ENCODE results near the gene SLC25A46. TPM values are rescaled to one million over a fixed set of nuclear protein-coding genes. Genes with fewer than 3 reads are reported as not detected.

SLC25A46 gene
- total and polyA plus RNA-seq, 2 experiments from 2014 or later: 27.2 to 40.4 TPM

DNA sequence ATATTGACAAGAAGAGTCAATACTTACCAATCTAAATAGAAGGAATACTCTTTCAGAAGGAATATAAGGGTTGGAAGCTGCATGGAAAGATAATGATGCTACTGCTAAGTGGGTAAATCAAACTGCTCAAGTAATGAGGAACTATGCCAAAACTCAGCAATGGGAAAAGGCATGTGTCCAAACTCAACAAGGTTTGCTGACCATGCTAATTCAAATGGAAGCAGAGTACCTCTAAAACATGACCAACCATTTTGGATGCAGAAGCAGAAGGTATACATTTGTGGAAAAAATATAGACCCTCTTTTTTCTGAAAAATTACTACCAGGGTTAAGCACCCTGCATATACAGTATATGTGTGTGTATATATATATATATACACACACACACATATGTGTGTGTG, 33.5 kb upstream of the SLC25A46 start:
- H3K27ac ChIP-seq: no peak overlapping the region
- no peak overlapping the region for H3K4me3 ChIP-seq
- DNase-seq (ENCODE audit: low read depth in 1 of 2, low spot score in 1 of 2): no peak
- H3K4me1 ChIP-seq (ENCODE audit: low read depth): no peaks in the 10 kb centered on the region
- no peaks in the 10 kb centered on the region for H3K9me3 ChIP-seq (ENCODE audit: low read depth)
- peaks cover 8% of the 10 kb centered on the region for H3K27me3 ChIP-seq
- TF ChIP-seq, protein P1, sequence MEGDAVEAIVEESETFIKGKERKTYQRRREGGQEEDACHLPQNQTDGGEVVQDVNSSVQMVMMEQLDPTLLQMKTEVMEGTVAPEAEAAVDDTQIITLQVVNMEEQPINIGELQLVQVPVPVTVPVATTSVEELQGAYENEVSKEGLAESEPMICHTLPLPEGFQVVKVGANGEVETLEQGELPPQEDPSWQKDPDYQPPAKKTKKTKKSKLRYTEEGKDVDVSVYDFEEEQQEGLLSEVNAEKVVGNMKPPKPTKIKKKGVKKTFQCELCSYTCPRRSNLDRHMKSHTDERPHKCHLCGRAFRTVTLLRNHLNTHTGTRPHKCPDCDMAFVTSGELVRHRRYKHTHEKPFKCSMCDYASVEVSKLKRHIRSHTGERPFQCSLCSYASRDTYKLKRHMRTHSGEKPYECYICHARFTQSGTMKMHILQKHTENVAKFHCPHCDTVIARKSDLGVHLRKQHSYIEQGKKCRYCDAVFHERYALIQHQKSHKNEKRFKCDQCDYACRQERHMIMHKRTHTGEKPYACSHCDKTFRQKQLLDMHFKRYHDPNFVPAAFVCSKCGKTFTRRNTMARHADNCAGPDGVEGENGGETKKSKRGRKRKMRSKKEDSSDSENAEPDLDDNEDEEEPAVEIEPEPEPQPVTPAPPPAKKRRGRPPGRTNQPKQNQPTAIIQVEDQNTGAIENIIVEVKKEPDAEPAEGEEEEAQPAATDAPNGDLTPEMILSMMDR (IDR thresholded peaks at IDR 0.05; ENCODE audit: low read depth, low read length): no peak
- no peaks in the 10 kb centered on the region for H3K36me3 ChIP-seq

DNA sequence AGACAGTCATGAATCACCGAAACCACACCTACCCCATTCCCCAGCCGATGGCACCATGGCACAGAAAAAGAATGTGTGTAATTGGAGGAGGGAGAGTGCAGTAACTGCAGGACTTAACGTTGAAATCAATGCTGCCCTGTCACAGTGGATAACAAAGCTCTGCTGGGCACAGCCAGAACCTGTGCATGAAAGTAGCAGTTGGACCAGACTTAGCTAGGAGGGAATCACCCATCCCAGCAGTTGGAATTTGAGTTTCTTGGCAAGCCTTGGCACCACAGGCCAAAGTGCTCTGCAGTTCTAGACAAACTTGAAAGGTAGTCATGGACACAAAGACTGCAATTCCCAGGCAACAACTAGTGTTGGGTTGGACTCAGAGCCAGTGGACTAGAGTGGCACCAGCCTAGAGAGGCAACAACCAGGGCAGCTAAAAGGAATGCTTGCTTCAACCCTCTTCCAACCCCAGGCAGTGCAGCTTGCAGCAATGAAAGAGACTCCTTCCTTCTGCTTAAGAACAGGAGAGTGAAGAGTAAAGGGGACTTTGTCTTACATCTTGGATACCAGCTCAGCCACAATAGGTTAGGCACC, 31.5 kb upstream of the SLC25A46 start:
- Histone ChIP-seq H3K9me3 (ENCODE audit: low read depth) (no peaks in the 10 kb centered on the region), H3K27ac (no peak overlapping the region), H3K36me3 (no peaks in the 10 kb centered on the region), H3K4me1 (ENCODE audit: low read depth) (no peaks in the 10 kb centered on the region), H3K27me3 (peaks cover 8% of the 10 kb centered on the region), H3K4me3 (no peak overlapping the region)
- TF ChIP-seq, protein P1 (IDR thresholded peaks at IDR 0.05; ENCODE audit: low read depth, low read length): no peak
- no peak for DNase-seq (ENCODE audit: low read depth in 1 of 2, low spot score in 1 of 2)

DNA sequence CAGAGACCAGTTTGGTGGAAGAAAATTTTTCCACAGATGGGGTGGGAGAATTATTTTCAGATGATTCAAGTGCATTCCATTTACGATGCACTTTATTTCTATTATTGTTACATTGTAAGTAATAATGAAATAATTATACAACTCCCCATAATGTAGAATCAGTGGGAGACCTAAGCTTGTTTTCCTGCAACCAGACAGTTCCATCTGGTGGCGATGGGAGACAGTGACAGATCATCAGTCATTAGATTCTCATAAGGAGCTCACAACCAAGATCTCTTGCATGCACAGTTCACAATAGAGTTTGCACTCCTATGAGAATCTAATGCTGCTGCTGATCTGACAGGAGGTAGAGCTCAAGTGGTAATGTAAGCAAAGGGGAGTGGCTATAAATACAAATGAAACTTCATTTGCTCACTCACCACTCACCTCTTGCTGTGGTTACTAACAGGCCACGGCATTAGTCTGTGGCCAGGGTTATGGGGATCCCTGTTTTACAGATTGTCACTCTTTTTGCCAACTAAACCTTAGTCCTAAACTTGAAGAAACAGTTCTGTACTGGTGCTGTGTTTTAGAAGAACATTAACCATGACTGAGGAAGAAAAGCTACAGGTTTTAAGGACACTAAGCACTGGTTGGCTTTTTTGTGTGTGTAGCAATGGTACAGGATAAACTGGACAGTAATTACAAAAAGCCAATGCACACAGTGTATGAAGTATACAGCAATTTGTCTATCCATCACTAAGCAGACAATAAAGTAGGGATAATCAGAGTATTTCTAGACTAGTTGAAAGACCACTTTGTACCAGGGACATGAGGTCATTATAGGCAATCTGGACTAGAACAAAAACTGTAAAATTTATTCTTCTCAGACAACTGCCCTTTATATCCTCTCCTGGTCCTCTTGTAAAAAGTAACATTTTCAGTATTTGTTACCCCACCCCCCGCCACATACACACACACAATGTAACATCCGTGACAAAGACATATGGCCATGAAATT, 22.3 kb upstream of the SLC25A46 start:
- no peak overlapping the region for H3K4me3 ChIP-seq
- peaks cover 7% of the 10 kb centered on the region for H3K4me1 ChIP-seq (ENCODE audit: low read depth)
- no peaks in the 10 kb centered on the region for H3K9me3 ChIP-seq (ENCODE audit: low read depth)
- no peak for DNase-seq (ENCODE audit: low read depth in 1 of 2, low spot score in 1 of 2)
- no peak overlapping the region for H3K27ac ChIP-seq
- TF ChIP-seq, protein P1 (IDR thresholded peaks at IDR 0.05; ENCODE audit: low read depth, low read length): no peak
- H3K36me3 ChIP-seq: no peaks in the 10 kb centered on the region
- H3K27me3 ChIP-seq: no peaks in the 10 kb centered on the region

DNA sequence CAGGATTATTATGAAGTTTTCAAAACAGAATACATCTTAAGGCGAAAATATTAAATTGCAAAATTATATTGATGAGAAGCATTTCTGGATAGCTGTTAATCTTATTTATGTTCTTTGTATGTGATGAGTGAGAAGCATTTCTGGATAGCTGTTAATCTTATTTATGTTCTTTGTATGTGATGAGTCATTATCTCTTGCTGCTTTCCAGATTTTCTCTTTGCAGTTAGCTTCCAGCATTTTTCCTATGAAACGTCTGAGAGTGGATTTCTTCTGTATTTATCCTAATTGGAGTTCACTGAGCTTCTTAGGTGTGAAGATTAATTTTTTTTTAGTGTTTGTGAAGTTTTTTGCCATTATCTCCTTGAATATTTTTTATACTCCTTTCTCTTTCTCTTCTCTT, 20.5 kb upstream of the SLC25A46 start:
- TF ChIP-seq, protein P1 (IDR thresholded peaks at IDR 0.05; ENCODE audit: low read depth, low read length): no peak
- Histone ChIP-seq H3K36me3 (no peaks in the 10 kb centered on the region), H3K4me1 (ENCODE audit: low read depth) (peaks cover 7% of the 10 kb centered on the region), H3K27me3 (no peaks in the 10 kb centered on the region), H3K4me3 (no peak overlapping the region), H3K9me3 (ENCODE audit: low read depth) (no peaks in the 10 kb centered on the region), H3K27ac (no peak overlapping the region)
- no peak for DNase-seq (ENCODE audit: low read depth in 1 of 2, low spot score in 1 of 2)

DNA sequence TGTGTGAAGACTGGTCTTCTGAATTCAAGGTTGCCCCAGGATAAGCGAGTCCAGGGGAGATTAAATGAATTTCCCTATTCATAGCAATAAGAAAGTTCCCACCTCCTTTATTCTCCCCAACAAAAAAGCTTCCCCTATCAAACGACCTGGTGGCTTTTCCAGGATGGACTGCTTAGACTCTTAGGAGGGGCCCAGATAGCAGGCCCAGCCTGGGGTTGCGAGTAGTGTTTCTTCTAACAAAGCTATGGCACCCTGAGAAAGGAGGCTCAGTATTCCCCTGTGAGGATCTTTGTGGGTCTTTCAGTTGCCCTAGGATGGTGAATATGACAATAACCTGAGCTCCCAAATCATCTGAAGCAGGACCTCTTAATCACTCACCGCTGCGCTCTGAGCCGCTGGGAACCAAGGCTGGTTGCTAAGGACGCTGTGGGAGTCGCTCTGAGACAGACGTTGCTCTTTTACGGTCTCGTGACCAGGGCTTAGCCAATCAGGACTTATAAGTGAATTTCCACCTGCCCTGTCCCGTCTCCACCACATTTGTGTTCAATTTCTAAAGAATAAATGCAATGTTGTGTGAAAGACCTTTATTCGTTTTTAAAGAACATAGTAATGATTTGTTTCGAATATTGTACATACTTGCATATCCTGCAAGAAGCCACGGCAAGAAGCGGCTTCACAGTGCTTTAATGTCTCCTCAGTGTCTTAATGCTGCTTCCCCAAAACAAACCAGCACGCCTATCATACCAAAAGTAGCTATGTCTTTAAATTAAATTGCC, 12.4 kb upstream of the SLC25A46 start, which contains the start of gene TMEM232:
Gene TMEM232 (minus strand): TSS at position 423 of the 776 bp plus-strand sequence. CDS start 59,319 bp downstream, outside the sequence.
- no peaks in the 10 kb centered on the region for H3K36me3 ChIP-seq
- H3K4me3 ChIP-seq: peak within 1 kb of the TSS; percentile 44
- TF ChIP-seq, protein P1 (IDR thresholded peaks at IDR 0.05; ENCODE audit: low read depth, low read length): no peak
- no peak within 1 kb of the TSS for H3K27ac ChIP-seq
- no peaks in the 10 kb centered on the region for H3K27me3 ChIP-seq
- no peaks in the 10 kb centered on the region for H3K4me1 ChIP-seq (ENCODE audit: low read depth)
- peak; percentile 81 to 96 for DNase-seq (ENCODE audit: low read depth in 1 of 2, low spot score in 1 of 2)
- H3K9me3 ChIP-seq (ENCODE audit: low read depth): no peaks in the 10 kb centered on the region

Data from cardiac muscle cell (in vitro differentiated cells and primary cell).